Stimulated activated CD8-positive, alpha-beta memory T cell treated with anti-CD3 and anti-CD28 coated beads, Interleukin-2, amount 100 ng/mL, for 1 hour (primary cell): ENCODE results near the gene UBE2D2.

Experiments used
- DNase-seq, 2 donors: peaks; one replicate each; pipeline ENCODE4 v3.0.0-alpha.2; 2020; ENCODE audit warnings: low read depth in 2 of 2

Gene UBE2D2

DNA sequence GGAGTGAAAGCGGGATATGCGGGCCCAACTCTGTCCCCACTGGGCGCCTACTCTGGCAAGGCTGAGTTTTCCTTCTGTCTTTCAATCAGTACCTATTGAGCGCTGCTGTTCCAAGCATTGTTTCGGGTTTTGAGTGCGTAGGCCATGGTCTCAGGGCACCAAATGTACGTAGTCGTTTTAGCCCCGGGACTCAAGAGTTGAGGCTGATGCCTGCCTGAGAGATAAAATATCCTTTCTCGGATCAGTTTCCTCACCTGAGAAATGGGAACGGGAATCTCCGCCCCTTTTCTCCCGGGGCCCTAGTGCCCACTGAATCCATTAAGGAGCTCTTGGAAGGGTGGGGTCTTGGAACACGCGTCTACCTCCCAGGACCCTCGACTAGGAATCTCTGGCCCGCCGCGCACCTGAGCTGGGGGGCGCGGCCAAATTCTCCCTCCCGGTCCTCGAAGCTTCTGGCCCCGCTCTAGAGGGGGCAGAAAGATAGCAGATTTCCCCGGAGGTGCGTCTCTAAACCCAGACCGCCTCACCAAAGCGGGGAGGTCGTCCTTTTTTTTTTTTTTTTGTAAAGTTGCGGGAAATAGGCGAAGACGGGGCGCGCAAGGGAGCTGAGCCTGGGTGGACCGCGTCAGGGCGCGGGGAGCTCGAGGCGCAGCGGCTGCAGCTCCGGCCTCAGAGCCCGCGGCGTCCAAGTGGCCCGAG is 86.5 kb downstream of the UBE2D2 start:
- no peak for DNase-seq

DNA sequence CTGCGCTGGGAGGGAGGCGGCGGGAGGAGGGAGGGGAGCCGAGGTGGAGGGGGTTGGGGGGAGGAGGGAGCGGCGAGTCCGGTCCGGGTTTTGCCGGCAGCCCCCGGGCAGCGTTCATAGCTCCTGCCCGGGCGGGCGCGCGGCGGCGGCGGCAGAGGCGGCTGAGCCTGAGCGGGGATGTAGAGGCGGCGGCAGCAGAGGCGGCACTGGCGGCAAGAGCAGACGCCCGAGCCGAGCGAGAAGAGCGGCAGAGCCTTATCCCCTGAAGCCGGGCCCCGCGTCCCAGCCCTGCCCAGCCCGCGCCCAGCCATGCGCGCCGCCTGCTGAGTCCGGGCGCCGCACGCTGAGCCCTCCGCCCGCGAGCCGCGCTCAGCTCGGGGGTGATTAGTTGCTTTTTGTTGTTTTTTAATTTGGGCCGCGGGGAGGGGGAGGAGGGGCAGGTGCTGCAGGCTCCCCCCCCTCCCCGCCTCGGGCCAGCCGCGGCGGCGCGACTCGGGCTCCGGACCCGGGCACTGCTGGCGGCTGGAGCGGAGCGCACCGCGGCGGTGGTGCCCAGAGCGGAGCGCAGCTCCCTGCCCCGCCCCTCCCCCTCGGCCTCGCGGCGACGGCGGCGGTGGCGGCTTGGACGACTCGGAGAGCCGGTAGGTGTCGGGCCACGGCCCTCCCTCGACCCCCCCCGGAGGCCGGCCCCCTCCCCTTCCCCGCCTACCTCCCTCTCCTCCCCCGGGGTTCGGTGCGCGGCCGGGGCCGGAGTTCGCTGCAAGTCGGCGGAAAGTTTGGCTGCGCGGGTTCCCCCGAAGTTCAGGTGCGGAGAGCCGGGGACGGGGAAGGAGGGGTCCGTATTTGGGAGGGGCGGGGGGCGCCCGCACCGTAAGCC is 87.3 kb downstream of the UBE2D2 start, which contains the start of gene CXXC5:
CXXC5 (plus strand) TSS at position 145 of the 877 bp plus-strand sequence. CDS start 32,175 bp downstream, outside the sequence.
- DNase-seq: no peak

DNA sequence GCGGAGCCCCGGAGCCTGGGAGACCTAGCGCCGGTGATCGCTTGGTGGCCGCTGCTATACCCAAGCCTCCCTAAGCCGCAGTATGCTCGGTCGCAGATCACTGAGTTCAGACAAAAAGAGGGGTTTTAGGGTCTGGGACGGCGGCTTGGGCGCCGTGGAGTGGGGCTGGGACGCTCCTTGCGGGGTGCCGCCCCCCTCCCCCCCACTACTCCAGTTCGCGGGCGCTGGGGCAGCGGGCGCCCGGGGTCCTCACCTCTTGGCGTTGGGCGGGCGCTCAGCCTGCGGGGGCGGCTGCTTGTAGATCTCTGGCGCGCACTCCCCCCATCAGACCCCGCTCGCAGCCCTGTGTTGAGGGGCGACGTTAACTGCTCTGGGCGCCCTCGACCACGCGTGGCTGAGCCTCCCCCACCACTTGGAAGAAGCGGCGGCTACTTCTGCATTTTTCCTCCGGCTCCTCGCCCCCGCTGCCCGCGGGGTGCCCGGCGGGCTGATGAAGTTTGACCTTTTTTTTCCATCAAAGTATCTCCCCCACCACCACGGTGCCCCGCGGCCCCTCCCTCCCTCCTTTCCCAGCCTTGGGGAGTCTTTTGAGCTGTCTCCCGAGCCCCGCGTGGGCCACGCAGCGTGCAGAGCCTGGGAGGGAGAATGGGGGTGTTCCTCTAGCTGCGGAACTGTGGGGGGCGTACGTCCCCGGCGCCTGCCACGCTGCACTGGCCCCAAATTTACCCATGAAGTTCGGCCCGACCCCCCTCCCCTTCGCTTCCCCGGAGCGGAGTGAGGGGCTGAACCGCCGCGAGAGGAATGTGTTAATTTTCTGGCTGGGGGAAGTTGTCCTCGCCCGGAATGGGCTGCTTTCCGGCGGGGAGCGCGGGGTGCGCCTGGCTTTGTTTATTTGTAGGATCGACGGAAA is 88.2 kb downstream of the UBE2D2 start:
- DNase-seq: no peak

DNA sequence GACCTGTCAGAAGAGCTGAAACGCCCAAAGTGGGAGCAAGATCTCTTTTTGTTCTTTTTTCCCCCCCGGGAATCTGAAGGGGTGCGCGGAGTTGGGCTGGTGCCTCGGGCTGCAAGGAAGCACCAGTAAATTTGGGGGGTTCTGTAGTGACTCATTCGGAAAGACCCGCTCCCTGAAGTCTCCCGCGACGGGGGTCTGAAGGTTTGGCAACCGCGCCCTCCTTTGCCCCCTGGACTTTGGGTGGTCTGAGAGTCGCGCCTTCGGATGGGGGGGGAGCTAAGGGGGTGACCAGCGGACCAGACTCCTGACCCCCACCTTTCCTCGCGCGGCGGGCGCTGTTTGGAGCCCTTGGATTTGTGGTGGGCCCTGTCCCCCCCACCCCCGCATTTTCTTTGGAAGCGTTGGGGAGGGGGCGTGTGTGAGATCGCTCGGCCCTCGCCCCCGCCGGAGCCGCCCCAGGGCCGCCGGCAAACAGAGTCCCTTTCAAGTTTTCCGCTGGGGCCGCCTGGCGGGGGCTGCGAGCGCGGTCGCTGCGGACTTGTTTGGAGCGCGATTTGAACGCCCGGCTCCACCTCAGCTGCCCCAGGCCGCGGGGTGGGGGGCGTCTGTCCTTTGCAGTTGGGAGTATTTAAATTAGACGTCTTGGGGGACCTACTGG is 89.0 kb downstream of the UBE2D2 start:
- DNase-seq: no peak

DNA sequence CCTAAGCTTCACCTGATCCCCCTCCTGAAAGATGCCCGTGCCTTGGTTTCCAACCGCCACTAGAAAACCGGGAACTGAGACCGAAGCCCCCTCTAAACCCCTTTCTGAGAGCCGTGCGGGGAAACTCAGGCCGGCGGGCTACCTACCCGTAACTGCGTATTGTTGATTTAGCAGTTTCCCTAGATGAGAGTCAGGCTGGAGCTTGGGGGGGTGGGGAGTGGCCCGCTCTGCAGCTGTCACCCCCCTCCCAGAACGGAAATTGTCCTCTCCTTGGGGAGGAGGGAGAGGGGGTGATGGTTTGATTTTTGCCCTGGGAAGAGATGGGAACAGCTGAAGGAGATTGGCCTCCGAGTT is 89.5 kb downstream of the UBE2D2 start:
- no peak for DNase-seq

DNA sequence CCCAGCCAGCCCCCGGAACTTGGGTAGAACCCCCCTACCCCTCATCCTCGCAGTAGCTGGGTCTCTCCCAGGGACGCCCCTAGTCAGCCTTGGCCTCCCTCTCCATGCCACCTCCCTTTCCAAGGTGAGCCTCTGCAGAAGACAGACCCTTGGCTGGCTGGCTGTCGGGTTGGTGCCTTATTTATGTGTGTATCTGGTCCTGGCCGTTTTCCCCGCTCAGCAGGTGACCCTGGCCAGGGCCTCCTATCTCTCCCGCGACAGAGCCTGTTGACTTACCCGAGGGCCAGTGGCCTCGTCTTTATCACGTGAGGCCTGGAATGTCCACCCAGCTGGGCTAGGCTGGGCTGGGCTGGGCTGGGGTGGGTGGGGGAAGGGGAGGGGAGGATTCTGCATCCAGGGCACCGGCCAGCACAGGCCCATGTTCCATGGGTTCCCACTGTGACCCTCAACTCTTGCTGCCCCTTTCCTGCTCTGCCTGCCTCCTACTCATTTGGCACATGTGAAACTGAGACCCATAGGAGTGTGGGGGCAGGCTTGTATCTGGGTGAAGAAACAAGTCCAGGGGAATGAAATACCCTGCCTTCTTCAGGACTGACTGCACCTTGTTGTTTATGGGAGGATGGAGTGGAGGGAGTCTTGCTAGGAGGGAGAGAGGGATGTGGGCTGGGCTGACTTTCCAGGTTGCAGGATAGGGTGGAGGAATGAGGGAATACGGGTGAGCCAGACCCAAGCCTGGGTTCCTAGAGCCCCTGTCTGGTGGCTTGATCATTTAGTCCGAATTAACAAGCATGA is 90.1 kb downstream of the UBE2D2 start:
- DNase-seq: no peak

DNA sequence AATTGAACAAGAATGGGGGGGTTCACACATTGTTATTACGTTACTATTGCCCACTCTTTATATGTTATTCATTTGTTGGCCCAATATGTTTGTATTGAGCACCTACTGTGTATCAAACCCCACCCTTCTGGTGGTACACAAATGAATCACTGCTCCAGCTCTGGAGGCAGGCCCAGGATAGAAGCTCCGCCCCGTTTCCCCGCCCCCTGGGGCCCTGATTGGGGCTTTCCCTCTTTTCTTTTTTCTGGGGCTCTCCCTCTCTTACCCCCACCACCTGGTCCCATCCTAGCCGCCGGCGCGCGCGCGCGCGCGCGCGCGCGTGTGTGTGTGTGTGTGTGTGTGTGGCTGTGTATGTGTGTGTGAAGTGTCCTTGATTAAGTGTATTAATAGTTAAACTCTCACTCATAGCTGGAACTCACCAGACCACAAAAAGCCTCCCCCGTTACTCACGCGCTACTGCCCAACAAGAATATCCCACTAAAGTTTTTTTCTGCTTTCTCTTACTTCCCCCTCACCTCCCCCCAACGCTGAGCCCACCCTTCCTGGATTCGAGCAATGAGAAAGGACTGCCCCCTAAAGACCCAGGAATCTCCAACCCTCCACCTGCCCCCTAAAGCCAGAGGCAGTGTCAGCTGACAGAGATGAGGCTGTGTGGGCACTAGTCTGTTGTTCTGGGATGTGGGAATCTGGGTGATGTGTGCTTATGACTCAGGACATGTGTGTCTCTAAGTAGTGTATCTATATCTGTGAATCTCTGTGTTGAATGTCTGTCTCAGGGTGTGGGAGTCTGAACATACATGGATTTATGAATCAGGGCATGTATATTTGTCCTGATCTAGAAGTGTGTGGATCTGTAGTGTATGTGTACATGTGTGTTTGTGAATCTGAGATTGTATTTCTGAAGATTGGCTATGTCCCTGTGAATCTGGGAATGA is 91.0 kb downstream of the UBE2D2 start:
- DNase-seq: peak in 1 of 2 donors; percentile 46

DNA sequence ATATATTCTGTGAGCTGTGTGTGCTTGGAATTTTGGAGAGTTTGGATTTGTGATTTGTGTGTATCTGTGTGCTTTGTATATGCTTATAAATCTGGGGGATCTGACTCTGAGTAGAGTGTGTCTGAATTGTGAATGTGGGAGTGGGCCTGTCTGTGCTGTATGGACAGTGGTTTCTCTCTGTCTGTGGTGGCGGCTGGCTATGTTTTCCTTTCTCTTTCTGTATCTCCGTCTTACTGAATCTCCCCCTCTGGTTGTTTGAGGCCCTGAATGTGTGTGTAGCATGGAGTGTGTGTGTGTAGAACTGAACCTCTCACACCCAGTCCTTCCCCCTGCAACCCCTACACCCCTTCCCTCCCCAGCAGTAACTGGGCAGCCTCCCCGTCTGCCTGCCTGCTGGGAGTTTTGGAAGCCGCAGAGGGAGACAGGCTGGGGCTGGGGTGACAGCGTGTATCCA is 91.7 kb downstream of the UBE2D2 start:
- DNase-seq: no peak

DNA sequence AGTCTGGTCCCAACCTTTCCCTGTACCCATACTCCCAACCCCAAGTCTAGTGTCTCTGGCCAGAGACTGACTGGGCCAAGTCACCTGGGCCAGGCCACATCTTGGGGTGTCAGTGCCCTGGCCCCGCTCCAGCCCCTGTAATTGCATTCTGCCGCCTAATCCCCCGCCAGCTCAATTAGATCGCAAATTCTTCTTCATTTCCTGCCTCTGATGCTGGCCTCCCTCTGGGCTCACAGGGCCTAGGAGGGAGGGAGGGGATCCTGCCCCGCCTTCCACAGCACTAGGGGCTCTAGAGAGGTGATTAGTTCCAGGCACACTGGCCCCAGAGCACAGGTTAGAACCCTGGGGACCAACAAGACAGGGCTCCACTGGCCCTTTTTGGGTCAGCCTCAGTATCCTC is 92.5 kb downstream of the UBE2D2 start:
- DNase-seq: no peak

DNA sequence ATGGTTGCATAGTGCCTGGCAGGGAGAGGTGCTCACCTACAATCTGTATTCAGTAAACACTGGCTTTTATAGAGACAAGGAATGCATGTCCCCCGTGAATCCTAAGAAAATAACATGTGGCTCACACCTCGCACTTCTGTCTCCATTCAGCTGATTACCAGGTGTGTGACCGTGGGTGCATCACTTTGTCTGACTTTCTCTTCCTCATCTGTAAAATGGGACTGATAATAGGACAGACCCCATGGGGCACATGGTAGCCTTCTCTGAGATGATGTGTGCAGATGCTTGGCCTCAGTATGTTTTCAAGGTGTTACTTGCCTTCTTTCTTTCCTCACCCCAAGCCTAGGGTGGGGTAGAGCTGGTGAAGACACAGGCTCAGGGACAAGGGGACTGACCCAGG is 93.3 kb downstream of the UBE2D2 start:
- no peak for DNase-seq

DNA sequence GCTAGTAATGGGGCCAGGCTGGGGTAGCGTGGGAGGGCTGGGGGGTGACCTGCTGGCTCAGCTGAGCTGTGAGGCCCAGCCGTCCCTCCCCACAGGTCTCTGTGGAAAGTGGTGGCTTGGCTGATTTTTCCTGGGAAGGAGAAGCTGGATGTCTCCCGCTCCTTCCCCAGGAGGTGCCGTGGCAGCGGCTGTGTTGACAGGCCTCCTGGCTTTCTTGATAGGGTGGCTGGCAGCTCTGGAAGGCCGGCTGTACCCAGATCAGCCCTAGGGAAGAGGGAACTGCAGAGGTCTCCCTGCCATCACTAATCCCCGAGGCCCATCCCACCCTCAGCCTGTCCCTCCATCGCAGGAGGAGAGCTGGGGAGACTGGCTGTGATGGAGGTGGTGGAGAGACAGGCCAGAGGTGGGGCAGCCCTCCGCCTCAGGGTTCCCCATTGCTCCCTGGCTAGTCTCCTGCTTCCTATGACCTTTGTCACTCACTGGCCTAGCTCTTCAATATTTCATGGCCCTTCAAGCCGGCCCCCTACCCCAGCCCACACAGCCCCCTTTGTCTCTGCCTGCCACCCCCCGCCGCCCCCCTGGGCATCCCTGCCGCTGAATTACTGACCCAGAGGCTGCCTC is 93.8 kb downstream of the UBE2D2 start:
- no peak for DNase-seq

DNA sequence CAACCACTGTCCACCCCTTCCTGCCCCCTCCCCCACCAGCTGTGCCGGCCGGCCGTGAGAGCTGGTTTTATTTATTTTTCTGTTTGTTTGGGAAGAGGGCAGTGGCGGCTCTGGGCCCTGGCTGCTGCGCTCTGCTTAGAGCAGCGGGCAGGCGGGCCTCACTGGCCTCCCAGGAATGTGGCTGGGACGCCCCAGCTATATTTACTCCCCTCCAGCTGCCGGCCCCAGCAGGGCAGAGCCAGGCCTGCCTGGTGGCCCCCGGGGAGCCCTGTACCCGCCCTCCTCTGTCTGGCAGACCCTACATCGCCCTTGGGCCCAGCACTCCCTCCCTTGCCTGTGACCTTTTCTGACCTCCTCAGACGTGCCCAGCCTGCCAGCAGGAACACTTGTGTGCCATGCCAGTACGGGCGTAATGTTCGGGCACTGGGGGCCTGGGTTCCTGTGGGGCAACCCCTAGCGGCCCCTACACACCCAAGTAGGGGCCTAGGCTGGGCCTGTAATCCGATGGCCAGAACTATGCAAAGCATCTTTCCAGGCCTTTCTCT is 94.7 kb downstream of the UBE2D2 start:
- no peak for DNase-seq

DNA sequence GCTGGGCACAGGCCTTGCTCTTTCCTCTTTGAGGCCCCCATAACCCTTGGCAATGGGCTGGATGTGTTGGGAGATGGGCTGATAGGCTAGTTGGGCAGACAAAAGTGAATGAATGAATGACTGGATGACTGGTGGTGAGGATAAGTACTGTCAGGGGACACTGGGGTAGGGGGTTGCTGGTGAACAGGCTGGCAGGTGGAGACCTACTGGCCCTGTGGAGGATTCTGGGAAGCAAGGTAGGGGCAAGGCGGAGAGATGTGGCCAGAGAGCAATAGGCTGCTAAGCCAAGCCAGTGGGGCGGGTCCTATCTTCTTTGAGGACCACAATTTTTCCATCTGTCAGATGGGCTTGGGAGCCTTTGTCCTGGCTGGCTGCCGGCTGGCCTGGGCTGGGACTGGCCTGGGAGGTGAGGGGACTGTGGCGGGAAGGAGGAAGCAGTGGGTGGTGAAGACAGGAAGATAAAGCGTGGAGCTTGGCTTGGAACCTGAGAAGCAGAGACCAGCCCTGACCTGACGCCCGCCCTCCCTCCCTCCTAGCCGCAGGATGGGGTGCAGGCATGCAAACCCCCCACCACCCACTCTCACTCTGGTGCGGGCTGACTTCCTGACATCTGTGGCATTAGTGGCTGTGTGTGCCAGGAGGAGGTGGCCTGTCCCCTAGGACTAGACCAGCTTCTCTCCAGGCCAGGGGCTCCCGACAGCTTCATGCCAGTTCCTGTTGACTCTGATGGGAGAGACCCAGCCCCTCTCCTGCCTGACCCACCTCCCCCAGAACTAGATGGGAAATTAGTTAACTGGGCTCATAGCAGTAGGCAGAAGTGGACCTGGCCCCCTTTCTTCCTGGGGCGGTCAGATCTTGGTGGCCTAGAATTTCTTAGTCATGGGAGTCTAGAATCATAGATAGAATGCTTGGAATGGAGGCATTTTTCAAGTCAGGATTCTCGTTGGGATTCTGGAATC is 96.5 kb downstream of the UBE2D2 start:
- DNase-seq: no peak

DNA sequence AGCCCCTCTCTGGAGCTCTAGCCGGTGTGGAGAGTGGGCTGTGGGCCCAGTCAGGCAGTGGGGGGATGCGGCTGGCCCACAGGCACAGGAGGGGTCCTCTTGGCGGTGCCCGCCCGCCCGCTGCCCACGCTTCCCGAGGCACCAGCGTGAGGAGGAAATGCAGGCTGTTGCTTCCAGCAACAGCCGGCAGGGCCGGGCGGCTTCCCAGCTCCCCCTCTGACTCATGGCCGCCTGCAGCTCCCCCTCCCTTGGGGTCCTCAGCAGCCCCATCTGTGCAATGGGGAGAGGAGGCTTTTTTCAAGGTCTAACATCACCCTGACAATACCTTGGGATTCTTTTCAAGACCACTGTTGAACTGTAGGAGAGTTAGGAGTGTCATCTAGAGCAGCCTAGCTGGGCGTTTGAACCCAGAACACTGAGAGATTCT is 97.4 kb downstream of the UBE2D2 start:
- DNase-seq: no peak

DNA sequence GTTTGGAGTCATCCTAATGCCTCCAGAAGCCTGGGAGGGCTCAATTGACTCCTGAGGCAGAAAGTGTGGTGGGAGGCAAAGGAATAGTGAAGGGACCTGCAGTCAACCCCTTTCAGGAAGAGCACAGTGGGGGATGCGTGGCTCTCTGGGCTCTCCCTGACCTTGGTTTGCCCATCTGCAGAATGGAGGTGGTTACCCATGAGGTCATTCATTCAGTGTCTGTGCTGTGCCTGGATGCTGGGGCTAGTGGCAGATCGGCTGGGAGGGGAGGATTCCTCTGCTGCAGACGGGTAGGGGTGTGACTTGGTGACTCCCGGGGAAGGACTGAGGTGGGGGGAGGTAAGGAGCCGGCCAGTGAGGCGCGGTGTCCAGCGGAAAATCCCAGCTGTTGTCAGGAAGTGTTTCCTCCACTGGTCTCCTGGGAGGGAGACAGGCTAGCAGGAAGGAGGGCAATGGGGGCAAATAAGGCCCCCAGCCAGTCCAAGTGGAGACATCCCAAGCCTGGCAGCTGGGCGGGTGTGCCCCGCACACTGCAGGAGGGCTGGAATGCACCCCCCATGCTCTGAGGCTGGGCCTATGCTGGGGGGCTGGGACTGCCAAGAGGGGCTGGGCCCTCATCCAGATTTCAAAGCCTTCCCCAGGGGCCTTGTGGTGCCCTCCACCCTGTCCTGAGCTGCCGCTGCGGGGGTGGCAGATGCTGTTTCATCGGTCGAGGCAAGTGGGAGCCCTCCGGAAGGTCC is 98.0 kb downstream of the UBE2D2 start:
- no peak for DNase-seq

DNA sequence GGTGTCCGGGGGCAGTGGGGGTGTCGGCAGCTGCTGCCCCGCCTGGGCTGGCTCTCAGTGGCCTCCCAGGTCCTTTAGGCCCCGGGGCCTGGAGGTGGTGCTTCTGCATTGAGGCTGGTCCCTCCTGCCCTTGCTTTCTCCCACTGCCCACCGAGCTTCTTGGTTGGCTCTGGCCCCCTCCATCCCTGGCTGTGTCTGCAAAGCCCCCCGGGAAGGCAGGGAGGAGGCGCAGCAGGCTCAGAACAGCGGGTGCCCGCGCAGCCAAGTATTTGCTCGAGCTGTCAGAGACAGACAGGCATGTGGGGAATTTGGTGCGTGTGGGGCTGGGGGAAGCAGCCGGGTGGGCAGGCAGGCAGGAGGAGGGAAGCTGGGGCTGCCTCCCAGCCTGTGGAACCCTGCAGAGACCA is 98.6 kb downstream of the UBE2D2 start:
- no peak for DNase-seq
